GM12865 (cell line): ENCODE results near the gene CAMKMT.
"Not testable (repeated sequence)": the region's sequence is repeated elsewhere in the genome, so short reads cannot be mapped to it uniquely, and the experiment has no call there.

Experiments
- DNase-seq: peaks from one replicate; pipeline ENCODE4 v3.0.0; 2010; ENCODE audit warnings: low read depth
- H3K4me3 ChIP-seq: 2 replicates; pipeline ENCODE4 v1.5.1; 2011; ENCODE audit warnings: mild to moderate bottlenecking, low read depth, low read length, control low read depth
- TF ChIP-seq, protein P1 (sequence below): IDR thresholded peaks from 2 replicates; pipeline ENCODE4 v1.5.1; 2011; ENCODE audit warnings: low read length, control low read depth, low read depth, inconsistent platforms; ENCODE audit not compliant: insufficient read depth; ENCODE audit errors: missing control alignments

Gene CAMKMT

GRCh38 chr2:44580875-44581515, 219.2 kb downstream of the CAMKMT start:
- TF ChIP-seq, protein P1, sequence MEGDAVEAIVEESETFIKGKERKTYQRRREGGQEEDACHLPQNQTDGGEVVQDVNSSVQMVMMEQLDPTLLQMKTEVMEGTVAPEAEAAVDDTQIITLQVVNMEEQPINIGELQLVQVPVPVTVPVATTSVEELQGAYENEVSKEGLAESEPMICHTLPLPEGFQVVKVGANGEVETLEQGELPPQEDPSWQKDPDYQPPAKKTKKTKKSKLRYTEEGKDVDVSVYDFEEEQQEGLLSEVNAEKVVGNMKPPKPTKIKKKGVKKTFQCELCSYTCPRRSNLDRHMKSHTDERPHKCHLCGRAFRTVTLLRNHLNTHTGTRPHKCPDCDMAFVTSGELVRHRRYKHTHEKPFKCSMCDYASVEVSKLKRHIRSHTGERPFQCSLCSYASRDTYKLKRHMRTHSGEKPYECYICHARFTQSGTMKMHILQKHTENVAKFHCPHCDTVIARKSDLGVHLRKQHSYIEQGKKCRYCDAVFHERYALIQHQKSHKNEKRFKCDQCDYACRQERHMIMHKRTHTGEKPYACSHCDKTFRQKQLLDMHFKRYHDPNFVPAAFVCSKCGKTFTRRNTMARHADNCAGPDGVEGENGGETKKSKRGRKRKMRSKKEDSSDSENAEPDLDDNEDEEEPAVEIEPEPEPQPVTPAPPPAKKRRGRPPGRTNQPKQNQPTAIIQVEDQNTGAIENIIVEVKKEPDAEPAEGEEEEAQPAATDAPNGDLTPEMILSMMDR, result no peak
- no peak for DNase-seq
- H3K4me3 ChIP-seq, result no peak overlapping the region

DNA sequence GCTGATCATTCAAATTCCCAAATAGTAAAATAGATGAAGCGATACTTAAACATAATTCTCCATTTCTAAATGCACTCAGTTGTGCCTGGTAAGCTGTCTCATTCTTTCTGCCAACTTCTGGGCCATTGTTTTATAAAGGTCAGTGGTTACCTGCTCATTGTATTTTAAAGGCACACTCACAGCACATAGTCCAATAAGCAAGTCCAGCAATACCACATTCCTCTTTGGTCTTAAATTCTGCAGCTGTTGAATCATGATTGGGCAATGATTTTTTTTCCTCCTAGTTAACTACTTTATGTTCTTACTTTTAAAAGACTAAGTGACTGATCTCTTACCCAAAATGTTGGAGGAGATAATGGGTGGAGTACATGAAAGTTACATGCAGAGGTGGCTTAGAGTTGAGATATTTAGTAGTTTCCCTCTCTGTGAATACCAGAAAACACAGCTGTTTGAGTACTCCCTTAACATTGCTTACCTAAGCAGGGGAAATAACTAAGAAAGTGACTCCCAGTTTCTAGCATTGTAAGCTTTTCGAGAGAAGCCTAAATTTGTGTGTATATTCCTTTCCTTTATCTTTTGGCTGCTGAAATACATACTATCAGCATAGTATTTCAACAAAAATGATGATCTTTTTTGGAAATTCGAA, 220.7 kb downstream of the CAMKMT start:
- H3K4me3 ChIP-seq, result no peak overlapping the region
- DNase-seq, result no peak
- TF ChIP-seq, protein P1, result no peak

- H3K4me3 ChIP-seq, DNase-seq: not testable (repeated sequence)
Observed at GRCh38 chr2:44595615-44596014, 233.9 kb downstream of the CAMKMT start.

DNA sequence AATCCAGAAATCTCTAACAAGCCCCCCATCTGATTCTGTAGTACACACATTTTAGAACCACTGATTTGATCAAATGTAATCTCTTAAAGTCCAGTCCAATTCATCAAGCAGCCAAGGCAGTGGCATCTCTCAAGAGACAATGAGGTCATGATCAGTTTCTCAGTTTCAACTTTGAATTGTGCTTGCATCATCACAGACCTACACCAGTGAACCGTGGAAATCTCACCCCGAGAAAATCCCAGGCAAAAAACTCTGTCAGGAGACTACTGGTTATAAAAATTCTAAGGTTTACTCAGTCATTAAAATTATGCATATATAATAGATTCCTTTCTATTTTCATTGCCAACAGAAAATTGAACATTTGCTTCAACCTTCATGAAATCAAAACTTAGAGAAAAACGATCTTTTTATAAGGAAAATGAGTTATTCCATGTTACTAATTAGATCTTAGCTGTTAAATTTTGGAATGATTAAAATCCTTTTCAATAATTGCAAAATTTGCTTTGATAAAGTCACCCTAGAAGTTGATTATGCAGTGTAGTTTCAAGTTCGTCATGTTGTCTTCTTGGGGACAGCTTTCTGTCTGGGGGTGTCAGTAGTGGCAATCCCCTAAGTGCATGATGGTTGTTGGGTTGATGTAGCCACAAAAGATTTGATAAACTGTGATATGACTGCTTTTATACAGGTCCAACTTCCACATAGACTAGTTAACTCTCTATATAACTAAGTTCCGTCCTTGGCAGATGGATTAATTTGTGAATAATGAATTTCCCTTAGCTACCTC, 235.0 kb downstream of the CAMKMT start:
- H3K4me3 ChIP-seq, result no peak overlapping the region
- TF ChIP-seq, protein P1, result no peak
- peak; percentile 52 for DNase-seq

DNA sequence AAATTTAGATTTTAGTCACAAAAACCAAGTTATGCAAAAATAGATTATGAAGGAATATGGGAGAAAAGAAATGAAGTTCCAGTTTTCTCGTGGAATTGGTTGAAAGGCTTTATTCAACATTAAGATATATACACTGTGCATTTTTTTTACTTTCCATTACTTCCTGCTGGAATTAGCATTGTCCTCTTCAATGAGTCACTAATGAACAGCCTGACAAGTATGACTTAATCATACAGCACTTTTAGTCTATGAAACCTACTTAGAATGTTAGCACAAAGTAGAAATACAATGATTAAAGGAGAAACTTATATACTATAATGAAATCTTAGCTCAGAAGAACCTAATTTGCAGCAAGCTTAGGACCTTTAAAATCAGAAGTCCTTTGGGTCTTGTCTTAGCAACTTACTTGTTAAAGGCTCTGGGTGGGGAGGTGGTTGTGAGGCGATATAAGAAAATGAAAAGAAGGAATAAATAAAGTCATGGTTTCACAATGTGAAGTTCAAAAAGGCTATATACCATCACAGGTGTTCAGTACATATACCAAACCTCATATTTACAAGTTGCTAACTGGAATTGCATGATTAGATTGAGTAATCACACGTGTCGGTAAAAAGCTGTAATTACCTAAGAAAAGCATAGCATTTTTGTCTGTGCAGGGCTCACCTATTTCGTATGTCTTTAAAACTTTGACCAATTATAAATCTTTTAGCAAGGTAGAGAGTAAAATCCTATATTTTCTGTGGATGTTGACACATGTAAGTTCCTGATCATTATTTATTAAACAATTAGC, 236.8 kb downstream of the CAMKMT start:
- no peak overlapping the region for H3K4me3 ChIP-seq
- DNase-seq, result no peak
- TF ChIP-seq, protein P1, result no peak

DNA sequence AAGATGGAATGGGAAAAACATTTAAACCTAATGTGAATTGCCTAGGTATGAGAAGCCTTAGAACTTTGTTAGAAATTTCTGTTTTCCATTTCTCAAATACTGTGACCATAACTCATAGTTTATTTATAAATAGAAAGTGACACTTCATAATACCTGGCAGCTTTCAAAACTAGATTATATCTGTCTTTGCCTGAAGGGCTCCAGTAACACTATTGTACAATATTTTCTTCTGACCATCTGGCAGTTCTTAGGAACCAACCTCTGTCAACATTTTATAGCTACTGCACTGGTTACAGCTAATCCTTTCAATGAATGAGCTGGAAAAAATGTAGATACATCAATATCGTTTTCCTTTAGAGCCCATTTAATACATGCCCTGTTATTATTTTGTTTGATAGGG, 237.4 kb downstream of the CAMKMT start:
- TF ChIP-seq, protein P1, result no peak
- peak; percentile 26 for DNase-seq
- H3K4me3 ChIP-seq, result no peak overlapping the region

DNA sequence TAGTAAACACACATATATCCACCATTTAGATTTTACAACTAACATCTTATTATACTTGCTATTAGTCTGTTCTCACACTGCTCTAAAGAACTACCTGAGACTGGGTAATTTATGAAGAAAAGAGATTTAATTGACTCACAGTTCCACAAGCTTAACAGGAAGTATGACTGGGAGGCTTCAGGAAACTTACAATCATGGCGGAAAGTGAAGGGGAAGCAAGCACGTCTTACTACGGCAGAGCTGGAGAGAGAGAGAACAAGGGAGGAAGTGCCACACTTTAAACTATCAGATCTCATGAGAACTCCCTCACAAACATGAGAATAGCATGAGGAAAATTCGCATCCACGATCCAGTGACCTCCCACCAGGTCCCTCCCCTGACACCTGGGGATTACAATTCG, 240.7 kb downstream of the CAMKMT start:
- DNase-seq, result no peak
- H3K4me3 ChIP-seq, result no peak overlapping the region
- TF ChIP-seq, protein P1, result no peak
